Left lobe of liver (tissue), 2 donors: ENCODE data around the gene SMAD6. TPM values are rescaled to one million over a fixed set of nuclear protein-coding genes. Genes with fewer than 3 reads are reported as not detected.
A peak's percentile ranks its signal among the peaks of the same experiment; 100 is the strongest.

Experiments
- ATAC-seq: fragments of 200-7000 bp; cut with Tn5 transposase; one replicate; pipeline ENCODE4 v1.9.1; 2020; ENCODE audit warnings: mild to moderate bottlenecking, moderate library complexity
- DNase-seq: peaks from one replicate; pipeline ENCODE4 v3.0.0-alpha.2; 2020; ENCODE audit warnings: low spot score
- total RNA-seq: library from RNA; stranded (reverse); gene quantifications from one replicate; pipeline ENCODE4 v1.2.1, GENCODE V29; 2021
- donor health status: DM: no; HTN: no; CAD: no; lungs with moderate emphysema.
- donor health status: DM: no; HTN: yes; CAD: no.

Gene SMAD6
- 16.2 TPM for total RNA-seq

GRCh38 chr15:66702035-66702786, at the start of gene SMAD6:
Gene SMAD6, plus strand, starts transcription at chr15:66702236. Its CDS starts 1,023 bp downstream, at chr15:66703259.
- ATAC-seq (peak; percentile 61), DNase-seq (peak; percentile 96)

GRCh38 chr15:66652806-66653205, 49.2 kb upstream of the SMAD6 start:
- peak; percentile 32 for ATAC-seq
- no peak for DNase-seq

- no peak for DNase-seq
- ATAC-seq: no peak
These were observed 48.6 kb upstream of the SMAD6 start for GRCh38 chr15:66653398-66653797.

GRCh38 chr15:66653852-66654251, 48.2 kb upstream of the SMAD6 start:
- DNase-seq (no peak), ATAC-seq (no peak)

GRCh38 chr15:66654361-66654738, 47.7 kb upstream of the SMAD6 start:
- DNase-seq (no peak), ATAC-seq (no peak)

- ATAC-seq (peak; percentile 10), DNase-seq (no peak)
These were observed 47.2 kb upstream of the SMAD6 start for GRCh38 chr15:66654739-66655375.

GRCh38 chr15:66655511-66655910, 46.5 kb upstream of the SMAD6 start:
- ATAC-seq: no peak
- DNase-seq: no peak

GRCh38 chr15:66655997-66656396, 46.0 kb upstream of the SMAD6 start:
- ATAC-seq: no peak
- no peak for DNase-seq

- no peak for ATAC-seq
- no peak for DNase-seq
These were observed 44.6 kb upstream of the SMAD6 start for GRCh38 chr15:66657185-66658020.

- DNase-seq: no peak
- no peak for ATAC-seq
These were observed 44.0 kb upstream of the SMAD6 start for GRCh38 chr15:66658044-66658443.

- no peak for ATAC-seq
- no peak for DNase-seq
These were observed 43.2 kb upstream of the SMAD6 start for GRCh38 chr15:66658855-66659254.

GRCh38 chr15:66659384-66659783, 42.7 kb upstream of the SMAD6 start:
- DNase-seq: no peak
- ATAC-seq: no peak

- DNase-seq (no peak), ATAC-seq (peak; percentile 76)
These were observed 40.5 kb upstream of the SMAD6 start for GRCh38 chr15:66661432-66662096.

GRCh38 chr15:66662522-66662921, 39.5 kb upstream of the SMAD6 start:
- no peak for ATAC-seq

GRCh38 chr15:66663664-66664063, 38.4 kb upstream of the SMAD6 start:
- DNase-seq (no peak), ATAC-seq (no peak)

More at GRCh38 chr15:66662522-66662921, 39.5 kb upstream of the SMAD6 start:
- no peak for DNase-seq

- DNase-seq (no peak), ATAC-seq (no peak)
These were observed 31.9 kb upstream of the SMAD6 start for GRCh38 chr15:66670175-66670574.

- DNase-seq (no peak), ATAC-seq (no peak)
These were observed 31.1 kb upstream of the SMAD6 start for GRCh38 chr15:66670762-66671580.

- ATAC-seq: no peak
- DNase-seq: no peak
These were observed 29.2 kb upstream of the SMAD6 start for GRCh38 chr15:66672867-66673266.

- no peak for DNase-seq
- ATAC-seq: peak; percentile 41
These were observed 28.4 kb upstream of the SMAD6 start for GRCh38 chr15:66673410-66674322.
